Activated CD8-positive, alpha-beta memory T cell treated with anti-CD3 and anti-CD28 coated beads, Interleukin-2, amount 50 U/mL, for 1 hour (primary cell): Measurements from ENCODE around the gene WBP4.
A peak's percentile ranks its signal among the peaks of the same experiment; 100 is the strongest.

ENCODE experiments used
- DNase-seq: peaks from one replicate; pipeline ENCODE4 v3.0.0-alpha.2; 2020; ENCODE audit errors: extremely low read depth

Gene WBP4

DNA sequence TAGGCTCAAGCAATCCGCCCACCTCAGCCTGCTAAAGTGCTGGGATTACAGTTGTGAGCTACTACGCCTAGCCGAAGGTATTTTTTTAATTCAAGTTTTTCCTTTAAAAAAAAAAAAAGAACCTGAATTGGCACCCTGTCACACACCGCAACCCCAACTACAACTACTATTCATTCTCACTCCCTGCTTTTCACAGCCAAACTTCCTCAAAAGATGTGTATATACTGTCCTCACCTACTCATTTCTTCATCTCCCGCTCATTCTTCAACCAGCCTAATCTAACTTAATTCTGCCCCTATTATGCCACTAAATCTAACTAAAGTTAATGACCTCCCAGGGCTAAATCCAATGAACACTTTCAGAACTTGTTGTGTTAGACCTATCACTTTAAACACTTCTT is 12.7 kb upstream of the WBP4 start:
- DNase-seq: no peak

DNA sequence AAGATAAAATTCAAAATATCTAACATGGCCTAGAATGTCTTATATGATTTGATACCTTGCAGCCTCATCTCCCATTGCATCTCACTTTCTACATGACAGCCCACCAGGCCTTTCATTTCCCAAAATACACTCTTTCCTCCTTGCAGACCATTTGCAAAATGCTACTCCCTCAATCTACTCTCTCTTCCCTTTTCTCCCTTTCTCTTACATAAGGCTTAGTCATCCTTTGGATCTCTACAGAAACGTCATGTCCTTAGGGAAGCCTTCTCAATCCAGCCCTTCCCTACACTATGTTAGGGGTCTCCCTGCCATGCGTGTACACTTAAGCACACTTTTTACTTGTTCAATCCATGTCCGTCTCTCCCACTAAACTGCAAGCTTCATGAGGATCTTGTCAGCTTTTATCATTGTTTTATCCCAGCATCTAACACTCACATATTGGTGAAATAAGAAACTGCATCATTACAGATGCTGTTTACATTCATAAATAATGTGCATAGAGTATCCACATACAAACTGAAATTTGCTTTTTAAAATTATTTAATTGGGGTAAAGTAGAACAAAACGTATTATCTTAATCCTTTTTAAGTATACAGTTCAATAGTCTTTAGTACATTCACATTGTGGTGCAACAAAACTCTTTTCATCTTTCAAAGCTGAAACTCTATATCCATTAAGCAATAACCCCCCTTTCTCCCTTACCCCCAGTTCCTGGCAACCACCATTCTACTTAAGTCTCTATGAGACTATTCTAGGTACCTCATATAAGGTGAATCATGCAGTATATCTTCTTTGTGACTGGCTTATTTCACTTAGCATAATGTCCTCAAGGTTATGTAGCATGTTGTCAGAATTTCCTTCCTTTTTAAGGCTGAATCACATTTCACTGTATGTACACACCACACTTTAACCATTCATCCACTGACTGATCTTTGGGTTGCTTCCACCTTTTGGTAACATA is 11.5 kb upstream of the WBP4 start:
- no peak for DNase-seq

DNA sequence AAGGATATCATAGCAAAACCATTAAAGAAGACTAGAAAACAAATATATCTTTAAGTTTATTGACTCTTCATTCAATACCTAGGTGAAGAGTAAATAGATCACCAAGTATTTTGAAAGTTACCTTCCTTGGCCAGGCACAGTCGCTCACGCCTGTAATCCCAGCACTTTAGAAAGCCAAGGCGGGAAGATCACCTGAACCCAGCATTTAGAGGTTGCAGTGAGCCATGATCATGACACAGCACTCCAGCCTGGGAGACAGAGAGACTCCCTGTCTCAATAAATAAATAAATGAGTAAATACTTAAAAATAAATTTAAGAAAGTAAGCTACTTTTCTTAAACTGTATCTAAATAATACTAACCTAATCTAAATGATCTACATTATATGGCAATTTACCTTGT is 8.9 kb upstream of the WBP4 start:
- DNase-seq: no peak

DNA sequence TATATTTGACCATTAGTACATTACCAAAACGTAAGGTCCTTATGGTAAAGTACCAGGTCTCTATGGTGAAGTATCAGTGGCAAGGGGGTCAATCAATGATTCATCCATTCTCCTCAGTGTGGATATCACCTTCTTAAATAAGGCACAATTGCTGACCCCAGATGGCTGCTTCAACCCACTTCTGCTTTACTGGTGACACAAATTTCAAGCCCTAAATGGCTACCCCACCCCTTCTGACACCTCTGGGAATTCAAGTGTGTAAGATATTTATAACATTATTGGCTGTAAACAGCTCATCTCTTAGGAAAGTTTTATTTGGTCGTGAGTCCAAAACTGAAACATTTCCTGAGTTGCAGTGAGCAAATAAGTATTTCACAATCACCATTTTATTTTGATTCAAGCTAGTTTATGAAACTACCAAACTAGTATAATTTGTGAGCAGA is 7.9 kb upstream of the WBP4 start:
- DNase-seq: no peak

DNA sequence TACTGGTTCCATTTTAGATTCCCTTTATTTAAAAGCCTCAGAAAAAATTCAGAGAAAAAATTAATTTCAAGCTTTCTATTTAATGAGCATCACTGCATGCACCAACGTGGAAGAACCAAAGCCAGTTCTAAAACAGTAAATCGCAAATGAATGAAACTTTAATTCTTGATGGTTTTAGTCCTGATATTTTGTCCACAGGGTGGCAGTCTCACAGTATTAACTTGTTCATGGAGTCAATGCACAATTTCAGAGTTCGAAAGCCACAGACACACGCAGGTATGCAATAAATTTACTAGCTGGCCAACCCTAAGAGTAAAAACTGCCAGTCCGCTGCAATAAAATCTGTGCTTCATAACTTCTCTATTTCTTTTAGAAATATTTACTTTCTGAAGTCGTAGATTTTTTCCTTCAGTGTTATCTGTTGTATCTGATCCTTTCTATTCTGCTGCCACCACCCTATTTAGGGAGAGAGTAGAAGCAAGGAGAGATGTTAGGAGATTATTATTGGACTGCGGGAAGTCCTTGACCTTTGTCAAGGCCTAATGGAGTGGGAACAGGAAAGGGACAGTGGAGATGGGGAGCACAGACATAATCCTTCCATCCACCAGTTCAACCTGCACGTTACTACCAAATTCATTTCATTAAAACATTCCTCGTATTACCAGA is 7.0 kb upstream of the WBP4 start:
- DNase-seq: peak; percentile 26

DNA sequence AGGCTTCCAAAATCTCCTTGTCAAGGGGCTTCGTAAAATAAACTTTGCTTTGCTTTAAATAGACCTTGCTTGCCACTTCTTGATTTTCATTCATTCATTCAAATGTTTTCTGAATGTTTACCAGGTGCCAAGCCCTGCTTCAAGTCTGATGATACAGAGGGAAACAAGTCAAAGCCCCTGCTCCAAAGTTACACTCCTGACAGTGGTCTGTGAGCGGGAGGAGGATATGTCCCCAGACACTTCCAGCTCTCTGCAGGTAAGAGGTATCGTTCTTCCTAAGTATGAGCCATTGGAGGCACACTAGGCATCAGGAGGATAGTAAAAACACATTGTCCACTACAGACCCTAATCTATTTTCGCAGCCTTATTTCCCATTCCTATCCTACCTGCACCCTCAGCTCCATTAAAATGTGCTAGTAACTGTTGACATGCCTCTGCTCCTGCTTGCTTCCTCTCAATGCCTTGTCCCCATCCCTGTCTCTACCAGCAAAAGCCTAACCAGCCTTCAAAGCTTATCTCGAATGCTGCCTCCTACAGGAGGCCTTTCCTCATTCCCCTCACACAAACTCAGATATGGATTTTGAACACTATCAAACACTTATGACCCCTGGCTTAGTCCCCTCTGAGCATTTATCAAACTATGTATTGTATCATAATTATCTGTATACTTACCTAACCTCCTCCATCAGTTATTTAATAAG is 6.2 kb upstream of the WBP4 start:
- no peak for DNase-seq

DNA sequence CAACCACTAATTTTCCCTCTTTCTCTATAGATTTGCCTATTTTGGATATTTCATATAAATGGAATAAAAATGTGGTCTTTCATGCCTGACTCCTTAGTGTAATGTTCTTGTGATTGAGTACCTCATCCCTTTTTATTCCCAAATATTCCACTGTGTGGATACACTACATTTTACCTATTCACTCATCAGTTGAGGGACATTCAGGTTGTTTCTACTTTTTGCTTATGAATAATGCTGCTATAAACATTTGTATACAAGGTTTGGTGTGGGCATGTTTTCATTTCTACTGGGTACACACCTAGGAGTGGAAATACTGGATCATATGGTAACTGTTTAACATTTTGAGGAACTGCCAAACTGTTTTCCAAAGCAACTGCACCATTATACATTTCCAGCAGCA is 5.1 kb upstream of the WBP4 start:
- no peak for DNase-seq

DNA sequence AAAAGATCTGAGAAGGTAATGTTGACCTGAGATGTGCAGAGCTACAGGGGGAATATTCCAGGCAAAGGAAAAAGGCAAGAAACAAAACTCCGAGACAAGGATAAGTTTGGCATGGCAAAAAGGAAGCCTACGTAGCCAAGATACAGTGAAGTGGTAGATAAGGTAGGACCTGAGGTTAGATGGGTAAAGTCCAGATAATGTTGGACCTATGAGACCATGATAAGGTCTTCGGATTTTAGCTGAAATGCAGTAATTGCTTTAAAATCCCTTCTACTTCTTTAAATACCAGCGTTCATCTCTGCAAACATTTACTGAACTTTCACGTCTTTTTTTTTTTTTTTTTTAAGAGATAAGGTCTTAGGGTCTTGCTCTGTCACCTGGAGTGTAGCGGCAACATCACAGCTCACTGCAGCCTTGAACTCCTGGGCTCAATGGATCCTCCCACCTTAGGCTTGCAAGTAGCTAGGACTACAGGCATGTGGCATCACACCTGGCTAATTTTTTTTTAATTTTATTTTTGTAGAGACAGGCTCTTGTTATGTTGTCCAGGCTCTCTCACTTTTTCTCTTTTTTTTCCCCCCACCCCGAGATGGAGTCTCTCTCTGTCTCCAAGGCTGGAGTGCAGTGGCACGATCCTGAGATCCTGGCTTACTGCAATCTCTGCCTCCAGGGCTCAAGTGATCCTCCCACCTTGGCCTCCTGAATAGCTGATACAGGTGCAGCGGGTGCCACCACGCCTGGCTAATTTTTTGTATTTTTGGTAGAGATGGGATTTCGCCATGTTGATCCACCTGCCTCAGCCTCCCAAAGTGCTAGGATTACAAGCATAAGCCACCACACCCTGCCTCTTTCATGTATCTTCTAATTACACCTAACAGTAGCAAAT is 4.2 kb upstream of the WBP4 start:
- DNase-seq: no peak

DNA sequence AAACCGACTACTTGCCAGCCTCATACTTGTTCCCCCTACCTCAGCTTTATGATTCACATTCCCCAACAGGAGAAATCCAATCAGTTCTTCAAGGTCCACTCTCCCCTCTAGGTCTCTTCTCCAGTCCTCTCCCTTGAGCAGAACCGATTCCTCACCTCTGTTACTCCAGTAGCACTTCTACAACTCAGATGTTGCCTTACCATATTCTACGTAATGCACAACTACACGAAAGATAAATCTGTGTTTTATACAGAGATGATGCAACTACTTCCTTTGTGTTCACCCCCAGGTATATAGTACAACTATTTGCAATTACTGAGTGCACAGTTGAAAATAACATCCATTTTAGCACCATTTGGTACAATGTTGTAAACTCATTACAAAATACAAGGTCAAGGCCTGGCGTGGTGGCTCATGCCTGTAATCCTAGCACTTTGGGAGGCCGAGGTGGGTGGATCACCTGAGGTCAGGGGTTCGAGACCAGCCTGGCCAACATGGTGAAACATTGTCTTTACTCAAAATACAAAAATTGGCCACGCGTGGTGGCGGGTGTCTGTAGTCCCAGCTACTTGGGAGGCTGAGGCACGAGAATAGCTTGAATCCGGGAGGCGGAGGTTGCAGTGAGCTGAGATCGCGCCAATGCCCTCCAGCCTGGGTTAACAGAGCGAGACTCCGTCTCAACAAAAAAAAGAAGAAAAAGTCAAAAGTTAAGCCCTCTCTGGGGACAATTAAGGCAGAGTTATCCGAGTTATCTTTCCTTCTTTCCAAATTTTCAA is 2.8 kb upstream of the WBP4 start:
- DNase-seq: no peak

DNA sequence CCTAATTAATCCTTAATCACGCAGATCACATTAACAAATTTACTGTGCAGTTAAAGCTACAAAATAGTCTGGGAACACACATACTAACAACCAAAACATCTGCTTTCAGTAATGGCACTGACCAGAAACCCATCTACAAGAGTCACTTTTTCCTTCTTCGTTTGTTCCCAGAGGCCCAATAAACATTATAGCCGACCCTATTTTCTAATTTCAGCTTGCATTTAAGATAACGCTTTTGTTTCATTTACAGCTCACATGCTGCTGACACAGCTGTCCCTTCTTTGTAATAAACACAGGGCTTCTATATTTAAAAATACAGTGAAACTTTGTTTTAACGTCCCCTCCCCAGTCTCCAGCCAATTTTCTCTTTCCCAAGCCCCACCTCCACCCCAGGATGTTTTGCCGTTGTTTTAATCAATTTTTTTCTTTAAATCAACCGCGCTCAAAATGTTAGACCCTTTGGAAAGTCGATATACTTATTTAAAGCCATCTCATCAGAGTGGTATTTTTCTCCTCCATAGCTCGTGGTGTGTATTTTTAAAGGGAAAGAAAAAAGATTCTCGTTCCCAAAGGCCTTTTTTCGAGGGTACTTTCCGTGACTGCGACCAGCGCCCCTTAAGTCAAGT is 1.7 kb upstream of the WBP4 start:
- no peak for DNase-seq

DNA sequence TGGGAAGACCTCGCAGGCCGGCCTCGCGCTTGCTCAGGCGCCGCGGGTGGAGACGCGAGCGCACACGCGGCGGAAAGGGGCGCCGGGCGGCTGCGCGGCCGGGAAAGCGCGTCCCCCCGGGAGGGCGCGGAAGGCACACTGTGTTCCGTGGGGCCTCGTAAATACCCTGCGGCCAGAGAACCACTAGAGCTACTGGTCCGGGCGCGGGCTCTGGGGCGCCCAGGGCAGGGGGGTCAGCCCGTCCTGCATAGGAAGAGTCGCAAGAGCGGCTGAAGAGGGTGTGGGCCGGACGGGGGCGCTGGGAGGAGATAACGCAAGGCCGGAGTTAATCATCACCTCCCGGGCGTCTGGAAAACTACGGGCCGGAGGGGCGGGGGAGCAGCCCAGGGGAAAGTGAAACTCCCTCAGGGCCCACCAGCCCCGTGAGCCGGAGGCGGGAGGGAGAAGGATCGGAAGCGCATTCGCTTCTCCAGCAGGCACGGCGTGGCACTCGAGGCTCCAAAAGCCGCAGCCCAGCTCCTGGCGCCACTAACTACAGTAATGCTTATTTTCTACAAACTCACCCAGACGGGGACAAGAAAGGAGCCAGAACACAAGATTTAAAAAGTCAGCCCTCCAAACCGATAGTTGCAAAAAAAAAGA is 1.1 kb upstream of the WBP4 start:
- DNase-seq: peak; percentile 17

DNA sequence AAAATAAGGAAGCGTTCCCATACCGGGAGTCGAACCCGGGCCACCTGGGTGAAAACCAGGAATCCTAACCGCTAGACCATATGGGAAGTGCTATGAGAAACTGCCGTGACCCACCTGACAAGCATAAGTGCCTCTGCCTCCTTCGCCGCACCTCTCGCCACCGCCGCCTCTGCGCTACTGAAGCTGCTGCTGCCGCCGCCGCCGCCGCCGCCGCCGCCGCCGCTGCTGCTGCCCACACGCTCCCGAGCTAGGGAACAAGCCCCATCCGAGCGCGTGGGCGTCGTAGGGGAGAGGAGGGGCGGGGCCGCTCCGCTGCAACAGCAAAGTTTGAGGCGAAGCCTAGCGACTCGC is 610 bp upstream of the WBP4 start:
- DNase-seq: peak; percentile 71

DNA sequence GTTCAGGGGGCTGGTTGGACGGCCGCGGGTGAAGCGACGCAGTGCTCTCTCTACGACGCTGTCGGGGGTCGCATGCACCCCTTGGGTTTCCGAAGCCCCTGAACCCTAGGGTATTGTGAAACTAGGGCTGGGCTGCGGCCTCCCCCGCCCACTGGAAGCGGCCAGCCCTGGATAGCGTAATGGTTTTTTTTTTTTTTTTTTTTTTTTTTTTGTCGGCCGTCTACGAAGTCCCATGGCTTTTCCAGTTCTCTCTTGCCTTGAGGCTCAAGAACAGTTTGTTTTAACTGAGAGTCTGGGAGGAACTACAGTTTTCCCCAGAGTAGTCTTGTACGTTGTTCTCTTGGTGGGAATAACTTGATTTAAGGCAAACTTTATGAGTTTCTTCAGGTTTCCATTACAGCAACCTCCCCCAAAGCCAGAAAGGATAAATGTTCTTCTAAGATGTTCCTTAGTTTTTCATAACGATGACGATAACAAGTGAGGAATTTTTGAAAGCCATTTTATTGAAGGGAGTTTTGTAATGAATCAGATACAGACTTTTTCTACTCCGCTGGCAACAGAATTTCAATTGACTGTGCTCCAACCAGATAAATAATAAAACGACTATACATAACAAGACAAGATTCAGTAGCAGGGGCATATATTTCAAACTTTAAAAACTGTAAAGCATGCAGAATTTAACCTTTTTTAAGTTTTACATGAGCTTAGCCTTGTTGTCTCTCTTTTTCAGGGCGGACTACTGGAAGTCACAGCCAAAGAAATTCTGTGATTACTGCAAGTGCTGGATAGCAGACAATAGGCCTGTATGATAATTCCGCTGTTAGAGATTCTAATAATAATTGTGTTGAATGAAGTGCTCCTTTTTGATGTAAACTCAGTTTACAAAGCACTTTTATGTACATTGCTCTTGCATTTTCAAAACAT is 867 bp downstream of the WBP4 start:
- DNase-seq: no peak

DNA sequence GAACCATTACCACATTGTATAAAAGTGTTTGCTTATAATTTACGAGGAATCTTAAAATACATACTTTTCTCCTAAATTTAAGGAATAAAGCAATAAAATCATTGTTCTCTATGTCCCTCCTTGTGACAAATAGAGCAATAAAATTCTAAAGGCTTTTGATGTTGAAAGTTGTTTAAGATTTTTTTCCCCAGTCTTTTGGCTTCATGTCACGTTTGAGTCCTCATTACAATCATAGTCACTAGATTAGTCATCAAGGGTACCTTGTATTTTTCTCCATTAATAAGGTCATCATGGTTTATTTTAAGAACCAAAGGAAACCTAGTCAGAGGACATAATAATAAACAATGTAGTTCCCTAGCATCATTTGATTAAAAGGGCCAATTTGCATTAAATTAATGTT is 3.2 kb downstream of the WBP4 start:
- DNase-seq: no peak

DNA sequence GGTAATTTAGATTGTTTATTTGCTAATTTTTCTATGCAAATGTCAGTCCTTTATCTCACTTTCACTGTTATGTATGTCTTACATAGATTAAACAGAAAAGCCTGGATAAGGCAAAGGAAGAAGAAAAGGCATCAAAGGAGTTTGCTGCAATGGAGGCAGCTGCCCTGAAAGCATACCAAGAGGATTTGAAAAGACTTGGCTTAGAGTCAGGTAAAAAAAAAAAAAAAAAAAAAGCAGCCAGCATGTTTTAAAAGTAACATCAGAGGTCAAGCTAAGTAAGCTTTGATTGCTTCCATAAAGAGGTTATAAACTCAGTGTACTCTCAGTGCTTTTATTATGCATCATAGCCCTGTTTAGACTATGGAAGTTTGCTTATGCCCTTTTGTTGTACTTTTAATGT is 3.8 kb downstream of the WBP4 start:
- no peak for DNase-seq

DNA sequence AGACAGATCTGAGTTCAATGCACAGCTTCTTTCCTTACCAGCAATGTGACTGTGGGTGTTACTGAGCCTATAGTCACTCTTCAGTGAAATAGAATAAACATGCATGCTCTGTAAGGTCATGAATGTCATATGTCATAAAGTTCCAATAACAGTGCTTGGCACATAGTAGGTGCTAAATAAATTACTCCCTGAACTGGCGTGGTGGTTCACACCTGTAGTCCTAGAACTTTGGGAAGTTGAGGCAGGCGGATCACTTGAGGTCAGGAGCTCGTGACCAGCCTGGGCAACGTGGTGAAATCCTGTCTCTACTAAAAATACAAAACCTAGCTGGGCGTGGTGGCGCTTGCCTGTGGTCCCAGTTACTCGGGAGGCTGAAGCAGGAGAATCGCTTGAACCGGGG is 13.2 kb downstream of the WBP4 start:
- no peak for DNase-seq

DNA sequence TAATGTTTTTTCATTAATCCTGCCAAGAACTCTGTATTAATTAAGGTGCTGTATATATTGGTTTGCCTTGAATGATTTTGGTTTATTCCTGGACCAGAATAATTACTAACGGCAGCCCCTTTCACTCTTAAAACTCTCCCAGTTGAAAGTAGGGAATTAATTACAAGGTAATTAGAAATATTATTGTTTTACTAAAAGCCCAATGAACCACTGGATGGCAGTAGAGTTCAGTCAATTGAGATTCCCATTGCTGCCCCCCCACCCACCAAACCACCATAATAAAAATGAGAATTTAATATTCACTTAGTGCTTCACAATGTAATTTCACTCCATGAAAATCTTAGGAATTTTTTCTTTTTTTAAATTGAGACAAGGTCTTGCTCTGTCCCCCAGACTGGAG is 13.7 kb downstream of the WBP4 start:
- no peak for DNase-seq

DNA sequence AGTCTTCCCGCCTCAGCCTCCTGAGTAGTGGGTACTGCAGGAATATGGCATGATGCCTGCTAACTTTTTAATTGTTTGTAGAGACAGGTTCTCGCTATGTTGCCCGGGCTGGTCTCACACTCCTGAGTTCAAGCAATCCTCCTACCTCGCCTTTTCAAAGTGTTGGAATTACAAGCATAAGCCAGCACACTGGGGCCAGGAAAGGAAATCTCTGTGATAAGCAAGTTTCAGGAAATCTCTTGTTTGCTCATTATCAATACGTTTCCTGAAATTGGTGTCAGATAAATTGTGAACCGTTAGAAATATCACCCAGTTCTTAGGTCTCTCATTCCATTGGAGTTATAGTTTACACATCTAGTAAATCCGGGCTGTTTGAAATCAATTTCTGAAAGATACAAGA is 14.2 kb downstream of the WBP4 start:
- no peak for DNase-seq

DNA sequence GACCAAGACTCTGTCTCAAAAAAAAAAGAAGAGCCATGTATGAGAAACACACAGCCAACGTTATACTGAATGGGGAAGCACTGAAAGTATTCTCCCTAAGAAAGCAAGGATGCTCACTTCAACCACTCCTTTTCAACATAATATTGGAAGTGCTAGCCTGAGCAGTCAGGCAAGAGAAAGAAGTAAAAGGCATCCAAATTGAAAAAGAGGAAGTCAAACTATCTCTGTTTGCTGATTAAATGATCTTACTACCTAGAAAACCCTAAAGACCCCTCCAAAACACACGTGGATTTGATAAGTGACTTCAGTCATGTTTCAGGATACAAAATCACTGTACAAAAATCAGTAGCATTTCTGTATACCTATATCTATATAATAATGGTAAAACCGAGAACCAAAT is 16.2 kb downstream of the WBP4 start:
- no peak for DNase-seq
